GM12864 (cell line): ENCODE data around the gene NOX5.

Experiments
- DNase-seq: peaks from one replicate; pipeline ENCODE4 v3.0.0-alpha.2; 2011; ENCODE audit warnings: low read depth
- H3K4me3 ChIP-seq: 2 replicates; pipeline ENCODE4 v1.5.1; 2011; ENCODE audit warnings: mild to moderate bottlenecking, low read depth, low read length, control low read depth
- TF ChIP-seq, protein P1 (sequence below): IDR thresholded peaks from 2 replicates; pipeline ENCODE4 v1.5.1; 2011; ENCODE audit warnings: low read depth, mild to moderate bottlenecking, moderate library complexity, low read length, control low read depth, inconsistent platforms; ENCODE audit errors: missing control alignments

NOX5 gene

DNA sequence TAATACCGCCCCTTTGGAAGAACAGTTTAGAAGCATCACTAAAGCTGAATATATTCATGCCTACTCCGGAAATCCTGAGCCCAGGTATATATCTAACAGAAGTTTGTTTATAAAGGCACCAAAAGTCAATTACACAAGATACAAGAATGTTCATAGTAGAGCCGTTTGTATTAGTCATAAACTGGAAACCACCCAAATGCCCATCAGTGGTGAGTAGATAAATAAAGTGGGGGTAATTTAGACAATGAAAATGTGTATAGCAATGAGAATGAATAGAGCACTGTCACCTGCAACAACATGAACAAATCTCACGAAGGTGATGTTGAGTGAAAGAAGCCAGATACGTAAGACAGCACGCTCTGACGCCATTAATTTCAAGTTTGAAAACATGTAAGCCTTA is 77.7 kb downstream of the NOX5 start:
- DNase-seq = no peak
- TF ChIP-seq, protein P1, sequence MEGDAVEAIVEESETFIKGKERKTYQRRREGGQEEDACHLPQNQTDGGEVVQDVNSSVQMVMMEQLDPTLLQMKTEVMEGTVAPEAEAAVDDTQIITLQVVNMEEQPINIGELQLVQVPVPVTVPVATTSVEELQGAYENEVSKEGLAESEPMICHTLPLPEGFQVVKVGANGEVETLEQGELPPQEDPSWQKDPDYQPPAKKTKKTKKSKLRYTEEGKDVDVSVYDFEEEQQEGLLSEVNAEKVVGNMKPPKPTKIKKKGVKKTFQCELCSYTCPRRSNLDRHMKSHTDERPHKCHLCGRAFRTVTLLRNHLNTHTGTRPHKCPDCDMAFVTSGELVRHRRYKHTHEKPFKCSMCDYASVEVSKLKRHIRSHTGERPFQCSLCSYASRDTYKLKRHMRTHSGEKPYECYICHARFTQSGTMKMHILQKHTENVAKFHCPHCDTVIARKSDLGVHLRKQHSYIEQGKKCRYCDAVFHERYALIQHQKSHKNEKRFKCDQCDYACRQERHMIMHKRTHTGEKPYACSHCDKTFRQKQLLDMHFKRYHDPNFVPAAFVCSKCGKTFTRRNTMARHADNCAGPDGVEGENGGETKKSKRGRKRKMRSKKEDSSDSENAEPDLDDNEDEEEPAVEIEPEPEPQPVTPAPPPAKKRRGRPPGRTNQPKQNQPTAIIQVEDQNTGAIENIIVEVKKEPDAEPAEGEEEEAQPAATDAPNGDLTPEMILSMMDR = no peak
- H3K4me3 ChIP-seq = no peak overlapping the region

DNA sequence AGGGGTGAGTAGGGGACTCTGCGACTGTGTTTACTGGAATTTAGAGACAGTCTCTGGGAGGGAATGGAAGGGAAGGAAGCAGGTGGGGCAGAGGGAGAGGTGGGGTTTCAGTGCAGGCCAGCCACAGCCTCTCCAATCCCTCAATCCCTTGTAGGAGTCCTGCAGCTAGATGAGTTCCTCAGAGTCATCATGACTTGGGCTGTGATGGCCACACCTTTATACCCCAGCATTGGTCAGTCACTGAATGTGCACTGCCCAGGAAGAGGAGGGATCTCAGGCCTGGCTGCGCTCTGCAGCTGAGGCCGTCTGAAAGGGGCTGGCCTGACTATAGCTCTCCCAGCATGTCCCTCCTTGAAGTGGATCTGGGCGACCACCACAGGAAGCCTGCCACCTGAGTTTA is 78.6 kb downstream of the NOX5 start:
- H3K4me3 ChIP-seq = no peak overlapping the region
- TF ChIP-seq, protein P1 = no peak
- no peak for DNase-seq

DNA sequence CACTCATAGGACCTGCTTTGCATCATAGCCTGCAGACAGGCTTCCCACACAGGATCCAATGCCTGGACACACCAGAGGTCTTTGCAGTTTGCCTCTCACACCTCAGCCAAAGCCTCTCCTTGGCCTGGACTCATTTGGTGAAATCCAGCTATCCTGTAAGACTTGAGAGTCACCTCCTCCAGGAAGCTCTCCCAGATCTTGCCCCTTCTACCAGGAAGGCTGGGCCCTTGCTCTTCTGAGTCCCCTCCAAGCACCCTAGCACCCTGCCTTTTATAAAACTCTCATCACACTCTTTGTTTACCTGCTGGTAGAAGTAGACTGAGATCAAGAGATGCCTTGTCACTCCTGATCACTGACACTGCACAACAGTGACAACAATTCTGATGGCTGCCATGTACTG is 79.1 kb downstream of the NOX5 start:
- TF ChIP-seq, protein P1 = no peak
- H3K4me3 ChIP-seq = no peak overlapping the region
- DNase-seq = no peak

DNA sequence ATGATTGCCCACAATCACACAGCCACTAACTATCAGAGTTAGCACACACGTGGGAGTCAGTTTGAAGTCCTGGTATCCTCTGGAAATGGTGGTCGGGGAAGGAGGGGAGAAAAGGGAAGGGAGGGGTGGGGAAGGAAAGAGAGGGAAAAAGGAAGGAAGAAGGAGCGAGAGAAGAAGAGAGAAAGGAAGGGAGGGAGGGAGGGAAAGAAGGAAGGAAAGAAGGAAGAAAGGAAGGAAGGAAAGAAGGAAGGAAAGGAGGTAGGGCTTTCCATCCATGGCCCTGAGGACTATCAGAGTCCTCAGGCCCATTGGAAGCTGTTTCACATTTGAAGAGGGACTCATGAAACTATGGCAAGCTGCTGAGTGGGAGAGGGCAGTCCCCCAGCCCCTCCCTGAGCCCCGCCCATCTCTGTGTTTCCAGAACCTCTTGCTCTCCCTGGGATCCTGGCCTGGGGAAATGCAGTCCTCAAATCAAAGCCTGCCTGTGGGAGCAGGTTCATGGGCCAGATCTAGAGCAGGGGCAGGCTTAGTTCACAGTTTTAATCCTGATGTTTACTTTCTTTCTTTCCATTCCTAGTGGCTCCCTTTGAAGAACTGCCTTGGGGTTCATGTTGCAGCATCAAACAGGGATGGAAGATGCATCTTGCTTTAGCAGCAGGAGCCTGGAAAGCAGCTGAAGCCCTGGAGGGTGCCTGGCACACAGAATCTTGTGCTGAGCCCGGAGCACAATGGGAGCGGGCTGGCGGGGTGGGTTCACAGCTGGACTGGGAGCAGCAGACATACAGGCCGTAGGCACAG is 79.8 kb downstream of the NOX5 start:
- TF ChIP-seq, protein P1 = no peak

DNA sequence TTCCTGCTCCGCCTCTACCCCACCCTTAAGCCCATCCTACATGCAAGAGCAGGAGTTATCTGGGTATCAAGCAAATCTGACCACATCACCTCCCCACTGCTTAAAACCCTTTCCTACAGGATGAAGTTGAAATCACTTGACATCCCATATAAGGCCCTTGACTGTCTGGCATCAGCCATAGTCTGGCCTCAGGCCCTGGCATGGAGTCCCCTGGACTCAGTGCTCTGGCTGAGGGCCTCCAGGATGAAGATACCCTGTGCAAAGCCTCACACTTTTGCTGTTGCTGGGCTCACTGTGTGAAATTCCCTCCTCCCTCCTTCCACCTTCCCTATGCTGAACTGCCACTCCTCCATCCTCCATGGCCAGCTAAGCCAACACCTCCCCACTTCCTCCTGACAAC is 80.8 kb downstream of the NOX5 start:
- TF ChIP-seq, protein P1 = no peak
- no peak for DNase-seq
- H3K4me3 ChIP-seq = no peak overlapping the region

More for the DNA sequence above, 79.8 kb downstream of the NOX5 start:
- no peak for DNase-seq
- H3K4me3 ChIP-seq = no peak overlapping the region

DNA sequence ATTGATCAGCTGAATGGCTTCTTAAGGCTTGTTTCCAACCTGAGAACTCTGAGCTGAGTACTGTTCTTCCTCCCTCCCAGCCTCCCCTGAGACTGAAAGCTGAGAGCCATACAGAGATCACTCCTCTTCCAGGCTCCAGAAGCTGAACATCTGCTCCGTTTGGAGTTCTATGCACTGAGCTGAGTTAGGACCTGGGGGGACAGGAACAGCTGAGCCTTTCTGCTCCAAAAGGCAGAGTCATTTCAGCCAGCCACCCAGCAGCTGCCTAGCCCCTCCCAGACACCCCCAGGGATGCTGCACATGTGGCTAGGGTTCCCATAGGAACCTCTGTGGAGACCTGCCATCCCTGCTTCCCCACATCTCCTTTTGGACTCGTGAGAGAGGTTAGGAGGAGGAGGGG is 81.7 kb downstream of the NOX5 start:
- H3K4me3 ChIP-seq = no peak overlapping the region
- TF ChIP-seq, protein P1 = no peak
- no peak for DNase-seq

DNA sequence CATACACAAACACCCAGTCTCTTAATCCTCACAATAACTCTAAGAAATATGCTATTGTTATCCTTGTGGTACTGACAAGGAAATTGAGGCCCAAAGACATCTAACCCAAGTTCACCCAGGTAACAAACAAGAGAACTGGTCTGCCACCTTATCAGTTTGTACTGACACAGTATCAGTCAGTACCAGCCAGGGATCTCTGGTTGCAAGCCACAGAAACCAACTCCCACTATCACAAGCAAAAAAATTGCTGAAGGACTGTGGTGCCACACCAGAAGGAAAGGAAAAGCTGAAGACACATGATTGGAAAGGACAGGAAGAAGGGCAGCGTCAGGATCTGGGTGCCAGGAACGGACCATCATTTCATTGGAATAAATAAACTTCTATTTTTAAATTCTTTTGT is 82.1 kb downstream of the NOX5 start:
- TF ChIP-seq, protein P1 = no peak
- H3K4me3 ChIP-seq = no peak overlapping the region
- DNase-seq = no peak
